DOHH2 (cell line): ENCODE results near the gene CDH1.

ENCODE experiments used
- H3F3A ChIP-seq: fragments of 200-600 bp; sonication (generic), shearing (Covaris generic); 2 replicates; pipeline ENCODE4 v1.6.0; 2016; ENCODE audit warnings: antibody characterized with exemption, mild to moderate bottlenecking; ENCODE audit not compliant: control insufficient read depth, insufficient read depth
- H3K27ac ChIP-seq: fragments of 200-600 bp; sonication (generic); 2 replicates; pipeline ENCODE4 v1.5.1; 2014; ENCODE audit warnings: low read depth, mild to moderate bottlenecking, low read length, moderate library complexity
- H3K27me3 ChIP-seq: fragments of 200-600 bp; sonication (generic); 2 replicates; pipeline ENCODE4 v1.6.1; 2014; ENCODE audit warnings: mild to moderate bottlenecking, low read length, mixed read lengths; ENCODE audit not compliant: control insufficient read depth
- H3K36me3 ChIP-seq: fragments of 200-600 bp; sonication (generic); 2 replicates; pipeline ENCODE4 v1.6.1; 2014; ENCODE audit warnings: mild to moderate bottlenecking, low read length, moderate library complexity, mixed read lengths; ENCODE audit not compliant: control insufficient read depth
- H3K4me1 ChIP-seq: fragments of 200-600 bp; sonication (generic); 2 replicates; pipeline ENCODE4 v1.6.1; 2014; ENCODE audit warnings: mild to moderate bottlenecking, low read length, mixed read lengths; ENCODE audit not compliant: control insufficient read depth
- H3K4me2 ChIP-seq: fragments of 200-600 bp; sonication (generic); 2 replicates; pipeline ENCODE4 v1.6.0; 2014; ENCODE audit warnings: mild to moderate bottlenecking, low read length, moderate library complexity
- H3K4me3 ChIP-seq: fragments of 200-600 bp; sonication (generic); 2 replicates; pipeline ENCODE4 v1.5.1; 2014; ENCODE audit warnings: mild to moderate bottlenecking, low read length, mixed read lengths
- H3K79me2 ChIP-seq: fragments of 200-600 bp; sonication (generic); 2 replicates; pipeline ENCODE4 v1.6.1; 2014; ENCODE audit warnings: mild to moderate bottlenecking, low read length, mixed read lengths; ENCODE audit not compliant: control insufficient read depth
- H3K9me2 ChIP-seq: fragments of 200-600 bp; sonication (generic); replicated peaks from 2 replicates; pipeline ENCODE4 v1.6.1; 2014; ENCODE audit warnings: mild to moderate bottlenecking, low read length, mixed read lengths; ENCODE audit not compliant: control insufficient read depth
- H3K9me3 ChIP-seq: fragments of 200-600 bp; sonication (generic); 2 replicates; pipeline ENCODE4 v1.6.1; 2014; ENCODE audit warnings: antibody characterized with exemption, low read length, mixed read lengths; ENCODE audit not compliant: control insufficient read depth, insufficient read depth
- H4K20me1 ChIP-seq: fragments of 200-600 bp; sonication (generic); 2 replicates; pipeline ENCODE4 v1.6.0; 2014; ENCODE audit warnings: low read depth, mild to moderate bottlenecking, antibody characterized with exemption, low read length, moderate library complexity; ENCODE audit not compliant: control insufficient read depth, insufficient read depth
- EZH2phosphoT487 ChIP-seq: fragments of 200-600 bp; sonication (generic); IDR thresholded peaks from 2 replicates; pipeline ENCODE4 v1.6.1; 2017; ENCODE audit warnings: borderline replicate concordance, mild to moderate bottlenecking, antibody characterized with exemption, low read length, moderate library complexity, mixed read lengths
- TF ChIP-seq, protein P1 (sequence below): fragments of 200-600 bp; sonication (generic); IDR thresholded peaks from one replicate; pipeline ENCODE4 v1.5.1; 2014; ENCODE audit warnings: antibody characterized with exemption, mild to moderate bottlenecking, low read depth, low read length; ENCODE audit not compliant: poor library complexity, severe bottlenecking

Gene CDH1

DNA sequence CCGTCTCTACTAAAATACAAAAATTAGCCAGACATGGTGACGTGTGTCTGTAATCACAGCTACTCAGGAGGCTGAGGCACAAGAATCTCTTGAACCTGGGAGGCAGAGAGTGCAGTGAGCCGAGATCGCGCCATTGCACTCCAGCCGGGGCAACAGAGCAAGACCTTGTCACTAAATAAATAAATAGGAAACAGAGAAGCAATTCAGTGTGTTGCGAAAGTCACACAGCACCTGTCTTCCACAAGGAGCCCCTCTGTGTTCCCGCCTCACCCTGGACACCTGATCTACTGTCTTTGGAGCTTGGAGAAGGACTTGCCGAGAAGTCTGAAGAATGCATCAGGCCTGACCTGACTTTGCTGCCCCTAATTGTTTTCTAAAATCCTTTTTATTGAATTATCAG lies 3.5 kb upstream of the CDH1 start:
- Histone ChIP-seq H3K27ac (no peak overlapping the region), H3K9me3 (no peaks in the 10 kb centered on the region), H4K20me1 (no peaks in the 10 kb centered on the region), H3K4me3 (no peak overlapping the region), H3K79me2 (no peaks in the 10 kb centered on the region), H3K4me1 (no peaks in the 10 kb centered on the region), H3F3A (no peaks in the 10 kb centered on the region), H3K9me2 (no peaks in the 10 kb centered on the region), H3K36me3 (no peaks in the 10 kb centered on the region), H3K4me2 (no peak overlapping the region), H3K27me3 (no peaks in the 10 kb centered on the region)
- no peak for TF ChIP-seq EZH2phosphoT487
- TF ChIP-seq, protein P1, sequence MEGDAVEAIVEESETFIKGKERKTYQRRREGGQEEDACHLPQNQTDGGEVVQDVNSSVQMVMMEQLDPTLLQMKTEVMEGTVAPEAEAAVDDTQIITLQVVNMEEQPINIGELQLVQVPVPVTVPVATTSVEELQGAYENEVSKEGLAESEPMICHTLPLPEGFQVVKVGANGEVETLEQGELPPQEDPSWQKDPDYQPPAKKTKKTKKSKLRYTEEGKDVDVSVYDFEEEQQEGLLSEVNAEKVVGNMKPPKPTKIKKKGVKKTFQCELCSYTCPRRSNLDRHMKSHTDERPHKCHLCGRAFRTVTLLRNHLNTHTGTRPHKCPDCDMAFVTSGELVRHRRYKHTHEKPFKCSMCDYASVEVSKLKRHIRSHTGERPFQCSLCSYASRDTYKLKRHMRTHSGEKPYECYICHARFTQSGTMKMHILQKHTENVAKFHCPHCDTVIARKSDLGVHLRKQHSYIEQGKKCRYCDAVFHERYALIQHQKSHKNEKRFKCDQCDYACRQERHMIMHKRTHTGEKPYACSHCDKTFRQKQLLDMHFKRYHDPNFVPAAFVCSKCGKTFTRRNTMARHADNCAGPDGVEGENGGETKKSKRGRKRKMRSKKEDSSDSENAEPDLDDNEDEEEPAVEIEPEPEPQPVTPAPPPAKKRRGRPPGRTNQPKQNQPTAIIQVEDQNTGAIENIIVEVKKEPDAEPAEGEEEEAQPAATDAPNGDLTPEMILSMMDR, result no peak

DNA sequence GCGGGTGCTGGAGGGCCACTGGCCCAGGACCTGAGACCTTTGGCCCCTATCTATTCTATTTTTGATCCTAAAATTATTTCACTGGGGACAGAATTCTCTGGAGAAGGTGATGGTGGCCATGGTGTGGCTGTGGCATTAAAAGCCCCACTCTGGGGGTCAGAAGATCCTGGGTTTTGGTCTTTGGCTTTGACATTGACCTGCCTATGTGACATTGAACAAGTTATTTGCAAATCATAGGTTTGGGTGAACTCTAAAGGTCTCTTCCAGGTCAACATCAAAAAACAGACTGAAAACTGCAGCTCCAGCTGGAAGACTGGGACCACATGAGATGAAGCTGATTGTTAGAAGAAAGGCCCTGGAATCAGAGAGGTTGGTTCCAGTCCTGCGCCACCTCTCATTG lies 2.3 kb upstream of the CDH1 start:
- Histone ChIP-seq H3K4me1 (no peaks in the 10 kb centered on the region; the same call in 1 of the 2 replicates), H3K4me3 (no peak overlapping the region), H3F3A (no peaks in the 10 kb centered on the region), H3K36me3 (no peaks in the 10 kb centered on the region), H3K27me3 (no peaks in the 10 kb centered on the region), H4K20me1 (no peaks in the 10 kb centered on the region), H3K9me3 (no peaks in the 10 kb centered on the region), H3K27ac (no peak overlapping the region), H3K79me2 (no peaks in the 10 kb centered on the region), H3K4me2 (no peak overlapping the region), H3K9me2 (no peaks in the 10 kb centered on the region)
- TF ChIP-seq EZH2phosphoT487, result no peak
- TF ChIP-seq, protein P1, result no peak

DNA sequence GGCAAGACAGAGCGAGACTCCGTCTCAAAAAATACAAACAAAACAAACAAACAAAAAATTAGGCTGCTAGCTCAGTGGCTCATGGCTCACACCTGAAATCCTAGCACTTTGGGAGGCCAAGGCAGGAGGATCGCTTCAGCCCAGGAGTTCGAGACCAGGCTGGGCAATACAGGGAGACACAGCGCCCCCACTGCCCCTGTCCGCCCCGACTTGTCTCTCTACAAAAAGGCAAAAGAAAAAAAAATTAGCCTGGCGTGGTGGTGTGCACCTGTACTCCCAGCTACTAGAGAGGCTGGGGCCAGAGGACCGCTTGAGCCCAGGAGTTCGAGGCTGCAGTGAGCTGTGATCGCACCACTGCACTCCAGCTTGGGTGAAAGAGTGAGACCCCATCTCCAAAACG lies 531 bp upstream of the CDH1 start:
- Histone ChIP-seq H3K4me3 (no peak overlapping the region), H3K36me3 (no peaks in the 10 kb centered on the region), H3F3A (no peaks in the 10 kb centered on the region), H3K79me2 (no peaks in the 10 kb centered on the region), H3K4me1 (peaks cover 6% of the 10 kb centered on the region), H3K9me2 (no peaks in the 10 kb centered on the region), H4K20me1 (no peaks in the 10 kb centered on the region), H3K27me3 (no peaks in the 10 kb centered on the region), H3K9me3 (no peaks in the 10 kb centered on the region), H3K27ac (no peak overlapping the region), H3K4me2 (no peak overlapping the region)
- TF ChIP-seq, protein P1, result no peak
- no peak for TF ChIP-seq EZH2phosphoT487
